ENCODE measurements around the gene LHX6.

DNA sequence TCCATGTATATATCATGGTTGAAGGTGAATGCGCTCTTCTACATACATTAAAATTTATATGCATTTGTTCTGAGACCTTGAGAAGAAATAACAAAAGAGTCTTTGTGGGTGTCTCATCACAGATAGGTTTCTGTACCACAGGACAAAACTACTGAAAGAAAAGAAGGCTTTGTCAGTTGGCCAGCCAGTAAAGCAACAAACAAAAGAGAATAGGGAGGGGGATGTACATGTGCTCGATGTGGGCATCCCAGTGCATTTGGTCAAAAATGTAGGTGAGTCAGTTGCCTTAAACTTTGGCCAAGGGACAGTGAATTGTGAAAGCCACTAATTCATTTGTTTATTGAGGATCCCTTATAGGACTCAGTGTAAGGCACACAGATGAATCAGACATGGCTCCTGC, 22.6 kb upstream of the LHX6 start:
- TF ChIP-seq, protein P1, sequence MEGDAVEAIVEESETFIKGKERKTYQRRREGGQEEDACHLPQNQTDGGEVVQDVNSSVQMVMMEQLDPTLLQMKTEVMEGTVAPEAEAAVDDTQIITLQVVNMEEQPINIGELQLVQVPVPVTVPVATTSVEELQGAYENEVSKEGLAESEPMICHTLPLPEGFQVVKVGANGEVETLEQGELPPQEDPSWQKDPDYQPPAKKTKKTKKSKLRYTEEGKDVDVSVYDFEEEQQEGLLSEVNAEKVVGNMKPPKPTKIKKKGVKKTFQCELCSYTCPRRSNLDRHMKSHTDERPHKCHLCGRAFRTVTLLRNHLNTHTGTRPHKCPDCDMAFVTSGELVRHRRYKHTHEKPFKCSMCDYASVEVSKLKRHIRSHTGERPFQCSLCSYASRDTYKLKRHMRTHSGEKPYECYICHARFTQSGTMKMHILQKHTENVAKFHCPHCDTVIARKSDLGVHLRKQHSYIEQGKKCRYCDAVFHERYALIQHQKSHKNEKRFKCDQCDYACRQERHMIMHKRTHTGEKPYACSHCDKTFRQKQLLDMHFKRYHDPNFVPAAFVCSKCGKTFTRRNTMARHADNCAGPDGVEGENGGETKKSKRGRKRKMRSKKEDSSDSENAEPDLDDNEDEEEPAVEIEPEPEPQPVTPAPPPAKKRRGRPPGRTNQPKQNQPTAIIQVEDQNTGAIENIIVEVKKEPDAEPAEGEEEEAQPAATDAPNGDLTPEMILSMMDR (IDR thresholded peaks at IDR 0.05): no peak
- TF ChIP-seq POLR2AphosphoS5 (IDR thresholded peaks at IDR 0.05): no peak
- no peak for TF ChIP-seq EP300 (IDR thresholded peaks at IDR 0.05)

Data from upper lobe of left lung (tissue), 4 donors.